ENCODE results near the gene MOV10L1.

DNA sequence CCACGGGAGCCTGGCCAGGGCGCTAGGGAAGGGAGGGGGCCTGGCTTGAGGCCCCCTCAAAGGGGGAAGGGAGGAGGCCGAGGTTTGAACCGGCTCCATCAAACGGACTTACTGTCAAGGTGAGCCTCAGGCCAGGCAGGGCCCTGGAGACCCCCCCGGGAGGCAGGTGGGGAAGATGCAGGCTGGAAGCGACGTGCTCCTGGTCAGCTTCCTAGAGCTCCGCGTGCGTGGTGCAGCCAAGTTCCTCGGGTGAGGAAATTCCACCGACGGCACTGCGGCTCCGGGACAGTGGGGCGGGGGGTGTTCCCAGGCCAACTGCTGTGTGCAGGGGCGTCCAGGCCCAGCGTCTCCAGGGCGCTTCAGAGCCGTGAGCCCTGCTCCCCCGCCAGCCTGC is 88.7 kb downstream of the MOV10L1 start:
- TF ChIP-seq POLR2A (IDR thresholded peaks at IDR 0.05) (no peak), EP300 (IDR thresholded peaks at IDR 0.05) (no peak)
